Measurements from ENCODE around the gene MAJIN.

GRCh38 chr11:64976651-64977050 lies 4.7 kb upstream of the MAJIN start:
- TF ChIP-seq, protein P1, sequence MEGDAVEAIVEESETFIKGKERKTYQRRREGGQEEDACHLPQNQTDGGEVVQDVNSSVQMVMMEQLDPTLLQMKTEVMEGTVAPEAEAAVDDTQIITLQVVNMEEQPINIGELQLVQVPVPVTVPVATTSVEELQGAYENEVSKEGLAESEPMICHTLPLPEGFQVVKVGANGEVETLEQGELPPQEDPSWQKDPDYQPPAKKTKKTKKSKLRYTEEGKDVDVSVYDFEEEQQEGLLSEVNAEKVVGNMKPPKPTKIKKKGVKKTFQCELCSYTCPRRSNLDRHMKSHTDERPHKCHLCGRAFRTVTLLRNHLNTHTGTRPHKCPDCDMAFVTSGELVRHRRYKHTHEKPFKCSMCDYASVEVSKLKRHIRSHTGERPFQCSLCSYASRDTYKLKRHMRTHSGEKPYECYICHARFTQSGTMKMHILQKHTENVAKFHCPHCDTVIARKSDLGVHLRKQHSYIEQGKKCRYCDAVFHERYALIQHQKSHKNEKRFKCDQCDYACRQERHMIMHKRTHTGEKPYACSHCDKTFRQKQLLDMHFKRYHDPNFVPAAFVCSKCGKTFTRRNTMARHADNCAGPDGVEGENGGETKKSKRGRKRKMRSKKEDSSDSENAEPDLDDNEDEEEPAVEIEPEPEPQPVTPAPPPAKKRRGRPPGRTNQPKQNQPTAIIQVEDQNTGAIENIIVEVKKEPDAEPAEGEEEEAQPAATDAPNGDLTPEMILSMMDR (conservative IDR thresholded peaks at IDR 0.05; ENCODE audit: low read depth, low read length): no peak
- TF ChIP-seq EZH2 (IDR thresholded peaks at IDR 0.05; ENCODE audit: borderline replicate concordance, low read depth, low read length, poor library complexity, severe bottlenecking): no peak
